Measurements from ENCODE around the gene KIDINS220. TPM values are rescaled to one million over a fixed set of nuclear protein-coding genes. Genes with fewer than 3 reads are reported as not detected.

The KIDINS220 gene
- total and polyA plus RNA-seq, 2 of the 13 experiments (the other 11 are each of a cell fraction or from before 2014, with no cell fraction given), result 25.2 to 32.3 TPM

- TF ChIP-seq, protein P1, sequence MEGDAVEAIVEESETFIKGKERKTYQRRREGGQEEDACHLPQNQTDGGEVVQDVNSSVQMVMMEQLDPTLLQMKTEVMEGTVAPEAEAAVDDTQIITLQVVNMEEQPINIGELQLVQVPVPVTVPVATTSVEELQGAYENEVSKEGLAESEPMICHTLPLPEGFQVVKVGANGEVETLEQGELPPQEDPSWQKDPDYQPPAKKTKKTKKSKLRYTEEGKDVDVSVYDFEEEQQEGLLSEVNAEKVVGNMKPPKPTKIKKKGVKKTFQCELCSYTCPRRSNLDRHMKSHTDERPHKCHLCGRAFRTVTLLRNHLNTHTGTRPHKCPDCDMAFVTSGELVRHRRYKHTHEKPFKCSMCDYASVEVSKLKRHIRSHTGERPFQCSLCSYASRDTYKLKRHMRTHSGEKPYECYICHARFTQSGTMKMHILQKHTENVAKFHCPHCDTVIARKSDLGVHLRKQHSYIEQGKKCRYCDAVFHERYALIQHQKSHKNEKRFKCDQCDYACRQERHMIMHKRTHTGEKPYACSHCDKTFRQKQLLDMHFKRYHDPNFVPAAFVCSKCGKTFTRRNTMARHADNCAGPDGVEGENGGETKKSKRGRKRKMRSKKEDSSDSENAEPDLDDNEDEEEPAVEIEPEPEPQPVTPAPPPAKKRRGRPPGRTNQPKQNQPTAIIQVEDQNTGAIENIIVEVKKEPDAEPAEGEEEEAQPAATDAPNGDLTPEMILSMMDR (CRISPR knock-in tag; IDR thresholded peaks at IDR 0.05), result peak; percentile 27; the same call in 1 of the 2 replicates
- TF ChIP-seq ZNF251 (CRISPR knock-in tag; IDR thresholded peaks at IDR 0.05) (0 out of 2 replicates have a peak, but pooled peaks have one; percentile 49), BATF2 (CRISPR knock-in tag; IDR thresholded peaks at IDR 0.05) (peak; percentile 77; the same call in 1 of the 2 replicates), MAZ (IDR thresholded peaks at IDR 0.05; ENCODE audit: borderline replicate concordance, low read depth, low read length) (no peak), MAZ (CRISPR knock-in tag; IDR thresholded peaks at IDR 0.05; ENCODE audit: low read depth) (peak; percentile 85), ARID2 (CRISPR knock-in tag; IDR thresholded peaks at IDR 0.05; ENCODE audit: borderline replicate concordance) (peak; percentile 70; the same call in 1 of the 2 replicates), IRF1 (CRISPR knock-in tag; IDR thresholded peaks at IDR 0.05; ENCODE audit: low read depth) (0 out of 2 replicates have a peak, but pooled peaks have one; percentile 69), ZNF468 (CRISPR knock-in tag; IDR thresholded peaks at IDR 0.05) (no peak), ZBTB49 (CRISPR knock-in tag; IDR thresholded peaks at IDR 0.05; ENCODE audit: borderline replicate concordance) (no peak), TBL1XR1 (IDR thresholded peaks at IDR 0.05; ENCODE audit: borderline replicate concordance, low read length, partially characterized antibody) (peak; percentile 5), ZNF670 (CRISPR knock-in tag; IDR thresholded peaks at IDR 0.05; ENCODE audit: borderline replicate concordance) (peak; percentile 93), ZBTB42 (CRISPR knock-in tag; IDR thresholded peaks at IDR 0.05) (no peak), HDAC2 (CRISPR knock-in tag; IDR thresholded peaks at IDR 0.05) (peak; percentile 67), ELF3 (CRISPR knock-in tag; IDR thresholded peaks at IDR 0.05) (0 out of 2 replicates have a peak, but pooled peaks have one; percentile 6), MXI1 (IDR thresholded peaks at IDR 0.05; ENCODE audit: borderline replicate concordance, low read depth, low read length) (peak; percentile 71; the same call in 2 of the 3 replicates), RBM22 (optimal IDR thresholded peaks at IDR 0.05; ENCODE audit: low read length) (peak; percentile 93), HNRNPH1 (optimal IDR thresholded peaks at IDR 0.05; ENCODE audit: low read depth, low read length) (peak; percentile 62)
- TF ChIP-seq, protein P2, sequence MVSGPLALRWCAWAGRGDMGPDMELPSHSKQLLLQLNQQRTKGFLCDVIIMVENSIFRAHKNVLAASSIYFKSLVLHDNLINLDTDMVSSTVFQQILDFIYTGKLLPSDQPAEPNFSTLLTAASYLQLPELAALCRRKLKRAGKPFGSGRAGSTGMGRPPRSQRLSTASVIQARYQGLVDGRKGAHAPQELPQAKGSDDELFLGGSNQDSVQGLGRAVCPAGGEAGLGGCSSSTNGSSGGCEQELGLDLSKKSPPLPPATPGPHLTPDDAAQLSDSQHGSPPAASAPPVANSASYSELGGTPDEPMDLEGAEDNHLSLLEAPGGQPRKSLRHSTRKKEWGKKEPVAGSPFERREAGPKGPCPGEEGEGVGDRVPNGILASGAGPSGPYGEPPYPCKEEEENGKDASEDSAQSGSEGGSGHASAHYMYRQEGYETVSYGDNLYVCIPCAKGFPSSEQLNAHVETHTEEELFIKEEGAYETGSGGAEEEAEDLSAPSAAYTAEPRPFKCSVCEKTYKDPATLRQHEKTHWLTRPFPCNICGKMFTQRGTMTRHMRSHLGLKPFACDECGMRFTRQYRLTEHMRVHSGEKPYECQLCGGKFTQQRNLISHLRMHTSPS (CRISPR knock-in tag; IDR thresholded peaks at IDR 0.05; ENCODE audit: low read depth), result peak; percentile 24; the same call in 1 of the 2 replicates
- TF ChIP-seq, protein P3, sequence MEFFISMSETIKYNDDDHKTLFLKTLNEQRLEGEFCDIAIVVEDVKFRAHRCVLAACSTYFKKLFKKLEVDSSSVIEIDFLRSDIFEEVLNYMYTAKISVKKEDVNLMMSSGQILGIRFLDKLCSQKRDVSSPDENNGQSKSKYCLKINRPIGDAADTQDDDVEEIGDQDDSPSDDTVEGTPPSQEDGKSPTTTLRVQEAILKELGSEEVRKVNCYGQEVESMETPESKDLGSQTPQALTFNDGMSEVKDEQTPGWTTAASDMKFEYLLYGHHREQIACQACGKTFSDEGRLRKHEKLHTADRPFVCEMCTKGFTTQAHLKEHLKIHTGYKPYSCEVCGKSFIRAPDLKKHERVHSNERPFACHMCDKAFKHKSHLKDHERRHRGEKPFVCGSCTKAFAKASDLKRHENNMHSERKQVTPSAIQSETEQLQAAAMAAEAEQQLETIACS (CRISPR knock-in tag; IDR thresholded peaks at IDR 0.05), result peak; percentile 50; the same call in 1 of the 2 replicates
Measured at GRCh38 chr2:8684878-8685696, 152.3 kb downstream of the KIDINS220 start (continued).

Measured in HepG2 (cell line).